ENCODE measurements around the gene TSPEAR. TPM values are rescaled to one million over a fixed set of nuclear protein-coding genes. Genes with fewer than 3 reads are reported as not detected.
"Not testable (repeated sequence)": the region's sequence is repeated elsewhere in the genome, so short reads cannot be mapped to it uniquely, and the experiment has no call there.

Gene TSPEAR
- total RNA-seq, 1 donor from 2014 or later: not detected

GRCh38 chr21:44639331-44639655, 72.1 kb downstream of the TSPEAR start:
- peaks cover 7% of the 10 kb centered on the region for H3K27me3 Mint-ChIP-seq (ENCODE audit: insufficient read depth)
- intact Hi-C loops (cut with micrococcal nuclease): no loop called here
- no peak overlapping the region for H3K4me3 Mint-ChIP-seq
- H3K4me1 Mint-ChIP-seq (ENCODE audit: low read depth): no peaks in the 10 kb centered on the region
- DNase-seq (ENCODE audit: low spot score): no peak
- peaks cover 3% of the 10 kb centered on the region for H3K36me3 Mint-ChIP-seq (ENCODE audit: low read depth)
- H3K27ac Mint-ChIP-seq: no peak overlapping the region
- H3K9me3 Mint-ChIP-seq: peaks cover 48% of the 10 kb centered on the region

- H3K9me3 Mint-ChIP-seq: peaks cover 46% of the 10 kb centered on the region
- H3K27me3 Mint-ChIP-seq (ENCODE audit: insufficient read depth): peaks cover 11% of the 10 kb centered on the region
- H3K27ac Mint-ChIP-seq; DNase-seq (ENCODE audit: low spot score); H3K4me1 Mint-ChIP-seq (ENCODE audit: low read depth); H3K36me3 Mint-ChIP-seq (ENCODE audit: low read depth); intact Hi-C loops (cut with micrococcal nuclease); H3K4me3 Mint-ChIP-seq: not testable (repeated sequence)
Observed at GRCh38 chr21:44638506-44639330, 72.7 kb downstream of the TSPEAR start.

GRCh38 chr21:44637851-44638348, 73.5 kb downstream of the TSPEAR start:
- intact Hi-C loops (cut with micrococcal nuclease); H3K36me3 Mint-ChIP-seq (ENCODE audit: low read depth): not testable (repeated sequence)

DNA sequence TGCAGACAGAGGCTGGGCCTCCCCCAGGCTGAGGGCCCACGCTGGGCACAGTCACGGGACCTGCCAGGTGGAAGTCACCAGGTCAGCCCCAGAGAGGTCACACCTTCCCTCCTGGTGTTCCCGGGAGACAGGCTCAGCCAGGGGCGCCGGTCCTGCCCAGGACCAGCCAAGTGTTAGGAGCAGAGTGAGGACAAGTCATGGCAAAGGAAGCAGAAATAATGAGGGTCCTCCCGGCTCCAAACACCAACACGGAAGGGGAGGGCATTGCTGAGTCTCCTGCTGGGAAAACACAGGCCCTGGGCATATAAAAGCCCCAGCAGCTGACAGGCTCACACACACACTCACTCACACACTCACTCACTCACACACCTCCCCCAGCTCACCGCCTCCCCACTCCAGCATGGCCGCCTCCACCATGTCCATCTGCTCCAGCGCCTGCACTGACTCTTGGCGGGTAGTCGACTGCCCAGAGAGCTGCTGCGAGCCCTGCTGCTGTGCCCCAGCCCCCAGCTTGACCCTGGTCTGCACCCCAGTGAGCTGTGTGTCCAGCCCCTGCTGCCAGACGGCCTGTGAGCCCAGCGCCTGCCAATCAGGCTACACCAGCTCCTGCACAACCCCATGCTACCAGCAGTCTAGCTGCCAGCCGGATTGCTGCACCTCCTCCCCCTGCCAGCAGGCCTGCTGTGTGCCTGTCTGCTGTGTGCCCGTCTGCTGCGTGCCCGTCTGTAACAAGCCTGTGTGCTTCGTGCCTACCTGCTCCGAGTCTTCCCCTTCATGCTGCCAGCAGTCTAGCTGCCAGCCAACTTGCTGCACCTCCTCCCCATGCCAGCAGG, 74.1 kb downstream of the TSPEAR start, which contains the start of gene KRTAP10-10:
Gene KRTAP10-10 (plus strand): TSS at position 339 of the 833 bp plus-strand sequence. CDS start 62 bp downstream, at position 401.
- Mint-ChIP-seq H3K4me3 (no peak within 1 kb of the TSS), H3K9me3 (peaks cover 45% of the 10 kb centered on the region), H3K4me1 (ENCODE audit: low read depth) (no peaks in the 10 kb centered on the region), H3K27me3 (ENCODE audit: insufficient read depth) (peaks cover 13% of the 10 kb centered on the region), H3K27ac (no peak within 1 kb of the TSS), H3K36me3 (ENCODE audit: low read depth) (peaks cover 3% of the 10 kb centered on the region)
- DNase-seq (ENCODE audit: low spot score): no peak
- intact Hi-C loops (cut with micrococcal nuclease): no loop called here

More at GRCh38 chr21:44637851-44638348, 73.5 kb downstream of the TSPEAR start:
- not testable (repeated sequence) for DNase-seq (ENCODE audit: low spot score); H3K27ac Mint-ChIP-seq; H3K4me3 Mint-ChIP-seq; H3K4me1 Mint-ChIP-seq (ENCODE audit: low read depth)
- Mint-ChIP-seq H3K27me3 (ENCODE audit: insufficient read depth) (peaks cover 13% of the 10 kb centered on the region), H3K9me3 (peaks cover 46% of the 10 kb centered on the region)

GRCh38 chr21:44636209-44637017, 75.0 kb downstream of the TSPEAR start:
- no peak overlapping the region for H3K27ac Mint-ChIP-seq
- peaks cover 14% of the 10 kb centered on the region for H3K27me3 Mint-ChIP-seq (ENCODE audit: insufficient read depth)
- intact Hi-C loops (cut with micrococcal nuclease): no loop called here
- peaks cover 45% of the 10 kb centered on the region for H3K9me3 Mint-ChIP-seq
- no peak overlapping the region for H3K4me3 Mint-ChIP-seq
- H3K4me1 Mint-ChIP-seq (ENCODE audit: low read depth): no peaks in the 10 kb centered on the region
- no peak for DNase-seq (ENCODE audit: low spot score)
- peaks cover 6% of the 10 kb centered on the region for H3K36me3 Mint-ChIP-seq (ENCODE audit: low read depth)

DNA sequence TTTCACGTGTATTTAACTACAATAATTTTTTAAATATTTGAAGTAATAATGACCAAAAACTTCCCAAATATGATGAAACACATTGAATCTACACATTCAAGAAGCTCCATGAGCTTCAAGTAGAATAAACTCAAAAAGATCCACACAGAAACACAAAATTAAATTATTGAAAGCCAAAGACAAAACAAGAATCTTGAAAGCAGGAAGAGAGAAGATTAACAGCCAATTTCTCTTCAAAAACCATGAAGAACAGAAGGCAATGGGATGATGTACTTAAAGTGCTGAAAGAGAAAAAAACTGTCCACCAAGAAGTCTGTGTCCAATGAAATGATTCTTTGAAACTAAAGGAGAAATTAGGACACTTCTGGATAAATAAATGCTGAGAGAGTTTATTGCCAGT, 79.3 kb downstream of the TSPEAR start:
- H3K9me3 Mint-ChIP-seq: peaks cover 45% of the 10 kb centered on the region
- H3K36me3 Mint-ChIP-seq (ENCODE audit: low read depth): peaks cover 9% of the 10 kb centered on the region
- no peak overlapping the region for H3K27ac Mint-ChIP-seq
- H3K27me3 Mint-ChIP-seq (ENCODE audit: insufficient read depth): peaks cover 15% of the 10 kb centered on the region
- H3K4me3 Mint-ChIP-seq: no peak overlapping the region
- no peak for DNase-seq (ENCODE audit: low spot score)
- peaks cover 6% of the 10 kb centered on the region for H3K4me1 Mint-ChIP-seq (ENCODE audit: low read depth)
- intact Hi-C loops (cut with micrococcal nuclease): no loop called here

DNA sequence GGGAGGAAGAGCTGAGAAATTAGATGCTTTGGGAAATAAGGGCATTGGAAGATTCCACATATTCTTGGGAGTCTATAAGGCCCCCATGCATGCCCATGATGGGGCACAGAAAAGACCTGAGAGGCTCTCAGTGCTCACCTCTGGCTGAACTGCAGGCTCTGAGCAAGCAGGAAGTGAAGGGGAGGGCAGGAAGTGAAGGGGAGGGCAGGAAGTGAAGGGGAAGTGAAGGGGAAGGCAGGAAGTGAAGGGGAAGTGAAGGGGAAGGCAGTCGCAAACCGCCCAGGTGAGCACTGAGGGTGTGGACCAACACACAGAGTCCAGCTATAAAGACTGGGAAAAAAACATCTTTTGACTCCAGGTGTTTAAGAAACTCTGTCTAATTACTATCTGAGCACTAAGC, 80.9 kb downstream of the TSPEAR start:
- H3K27ac Mint-ChIP-seq: no peak overlapping the region
- peaks cover 9% of the 10 kb centered on the region for H3K36me3 Mint-ChIP-seq (ENCODE audit: low read depth)
- no peak for DNase-seq (ENCODE audit: low spot score)
- intact Hi-C loops (cut with micrococcal nuclease): no loop called here
- H3K4me1 Mint-ChIP-seq (ENCODE audit: low read depth): peaks cover 6% of the 10 kb centered on the region
- no peak overlapping the region for H3K4me3 Mint-ChIP-seq
- peaks cover 13% of the 10 kb centered on the region for H3K27me3 Mint-ChIP-seq (ENCODE audit: insufficient read depth)
- peaks cover 45% of the 10 kb centered on the region for H3K9me3 Mint-ChIP-seq

GRCh38 chr21:44628707-44629391, 82.5 kb downstream of the TSPEAR start:
- DNase-seq (ENCODE audit: low spot score): no peak
- intact Hi-C loops (cut with micrococcal nuclease): no loop called here
- H3K36me3 Mint-ChIP-seq (ENCODE audit: low read depth): peaks cover 11% of the 10 kb centered on the region
- H3K4me3 Mint-ChIP-seq: no peak overlapping the region
- H3K27me3 Mint-ChIP-seq (ENCODE audit: insufficient read depth): peaks cover 9% of the 10 kb centered on the region
- peaks cover 6% of the 10 kb centered on the region for H3K4me1 Mint-ChIP-seq (ENCODE audit: low read depth)
- no peak overlapping the region for H3K27ac Mint-ChIP-seq
- H3K9me3 Mint-ChIP-seq: peaks cover 52% of the 10 kb centered on the region

DNA sequence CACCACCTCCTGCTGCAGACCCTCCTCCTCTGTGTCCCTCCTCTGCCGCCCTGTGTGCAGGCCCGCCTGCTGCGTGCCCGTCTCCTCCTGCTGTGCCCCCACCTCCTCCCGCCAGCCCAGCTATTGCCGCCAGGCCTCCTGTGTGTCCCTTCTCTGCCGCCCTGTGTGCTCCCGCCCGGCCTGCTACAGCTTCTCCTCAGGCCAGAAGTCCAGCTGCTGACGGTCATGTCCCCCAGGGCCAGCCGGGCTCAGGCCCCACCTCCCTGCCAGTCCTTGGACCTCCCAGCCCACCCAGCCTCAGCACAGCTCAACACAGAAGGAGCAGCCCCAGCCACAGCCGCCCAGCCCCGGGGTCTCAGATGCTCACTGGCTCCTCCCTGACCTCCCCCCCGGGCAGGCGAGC, 83.5 kb downstream of the TSPEAR start:
- H3K4me1 Mint-ChIP-seq (ENCODE audit: low read depth); intact Hi-C loops (cut with micrococcal nuclease); H3K4me3 Mint-ChIP-seq; H3K27ac Mint-ChIP-seq; H3K27me3 Mint-ChIP-seq (ENCODE audit: insufficient read depth); DNase-seq (ENCODE audit: low spot score): not testable (repeated sequence)
- peaks cover 52% of the 10 kb centered on the region for H3K9me3 Mint-ChIP-seq
- H3K36me3 Mint-ChIP-seq (ENCODE audit: low read depth): peaks cover 11% of the 10 kb centered on the region

GRCh38 chr21:44627181-44627822, 84.1 kb downstream of the TSPEAR start:
- DNase-seq (ENCODE audit: low spot score); H3K27me3 Mint-ChIP-seq (ENCODE audit: insufficient read depth); H3K4me3 Mint-ChIP-seq; intact Hi-C loops (cut with micrococcal nuclease); H3K27ac Mint-ChIP-seq; H3K4me1 Mint-ChIP-seq (ENCODE audit: low read depth): not testable (repeated sequence)
- Mint-ChIP-seq H3K9me3 (peaks cover 56% of the 10 kb centered on the region), H3K36me3 (ENCODE audit: low read depth) (peaks cover 15% of the 10 kb centered on the region)

GRCh38 chr21:44626673-44627143, 84.7 kb downstream of the TSPEAR start, which contains the start of gene KRTAP10-9:
Gene KRTAP10-9, plus strand, starts transcription at chr21:44627093. Its CDS starts 79 bp downstream, at chr21:44627172.
- intact Hi-C loops (cut with micrococcal nuclease): no loop called here
- peaks cover 16% of the 10 kb centered on the region for H3K36me3 Mint-ChIP-seq (ENCODE audit: low read depth)
- no peak within 1 kb of the TSS for H3K4me3 Mint-ChIP-seq
- H3K4me1 Mint-ChIP-seq (ENCODE audit: low read depth): peaks cover 6% of the 10 kb centered on the region
- peaks cover 5% of the 10 kb centered on the region for H3K27me3 Mint-ChIP-seq (ENCODE audit: insufficient read depth)
- DNase-seq (ENCODE audit: low spot score): no peak
- no peak within 1 kb of the TSS for H3K27ac Mint-ChIP-seq
- peaks cover 56% of the 10 kb centered on the region for H3K9me3 Mint-ChIP-seq
